ENCODE measurements around the gene TMEM134.

The TMEM134 gene

DNA sequence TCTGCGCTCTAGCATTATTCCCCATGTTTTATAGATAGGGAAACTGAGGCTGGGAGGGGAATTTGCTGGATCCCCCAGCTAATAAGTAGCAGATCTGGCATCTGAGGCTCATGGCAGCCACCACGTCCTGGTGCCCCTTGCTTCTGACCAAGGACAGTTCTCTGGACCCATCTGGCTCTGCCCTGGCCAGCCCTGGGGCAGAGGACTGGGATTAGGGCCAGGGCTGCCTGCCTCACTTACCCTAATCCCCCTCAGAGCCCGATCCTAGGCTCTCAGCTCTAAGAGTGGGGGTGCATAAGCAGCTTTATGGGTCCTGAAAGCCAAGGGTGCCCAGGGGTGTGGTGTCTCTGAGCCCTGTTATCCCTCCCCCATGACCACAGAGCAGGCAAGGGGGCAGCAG lies 14.0 kb downstream of the TMEM134 start, which contains the start of gene CABP4:
TSS of gene CABP4 (plus strand) at position 301 of the 400 bp plus-strand sequence. CDS start at position 371, 70 bp downstream.
- no peak for DNase-seq

DNA sequence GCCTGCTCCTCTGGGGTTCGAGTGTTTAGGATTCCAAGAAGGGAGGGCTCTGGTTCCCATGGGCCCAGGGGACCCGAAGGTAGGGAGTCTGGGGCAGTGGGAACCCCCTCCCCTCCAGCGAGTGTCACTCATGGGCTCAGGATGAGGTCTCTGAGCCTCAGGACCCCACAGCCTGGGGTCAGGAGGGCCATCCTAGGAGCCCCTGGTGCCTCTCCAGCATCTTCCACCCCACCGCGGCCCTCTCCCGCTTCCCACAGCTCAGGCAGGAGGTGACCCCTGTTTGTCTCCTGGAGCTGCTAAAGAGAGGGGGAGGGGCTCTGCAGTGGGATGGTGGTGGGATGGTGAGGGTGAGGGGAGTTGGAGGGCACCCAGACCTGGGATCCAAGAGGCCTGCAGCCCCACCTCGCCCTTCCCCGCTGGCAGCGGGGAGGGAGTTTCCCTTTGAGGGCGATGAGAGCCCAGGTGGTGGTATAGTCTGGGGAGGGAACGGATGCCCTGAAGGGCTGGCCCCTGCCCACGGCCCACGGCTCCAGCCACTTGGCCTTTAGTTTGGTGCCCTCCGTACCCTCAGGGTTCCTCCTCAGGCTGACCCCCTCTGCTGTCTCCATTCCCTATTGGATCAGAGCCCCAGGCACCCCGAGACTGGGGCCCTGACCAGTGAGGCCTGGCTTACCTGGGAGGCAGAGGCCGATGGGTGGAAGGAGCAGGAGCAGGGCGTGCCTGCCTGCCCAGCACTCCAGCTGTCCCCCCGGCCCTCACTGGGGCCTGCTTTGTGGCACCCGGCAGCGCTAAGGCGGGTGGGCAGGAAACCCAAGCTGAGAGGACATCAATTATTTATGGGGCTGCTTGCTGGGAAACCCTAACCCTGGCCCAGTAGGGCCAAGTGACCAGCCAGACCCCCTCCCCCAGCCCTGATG lies 15.0 kb downstream of the TMEM134 start:
- no peak for DNase-seq

DNA sequence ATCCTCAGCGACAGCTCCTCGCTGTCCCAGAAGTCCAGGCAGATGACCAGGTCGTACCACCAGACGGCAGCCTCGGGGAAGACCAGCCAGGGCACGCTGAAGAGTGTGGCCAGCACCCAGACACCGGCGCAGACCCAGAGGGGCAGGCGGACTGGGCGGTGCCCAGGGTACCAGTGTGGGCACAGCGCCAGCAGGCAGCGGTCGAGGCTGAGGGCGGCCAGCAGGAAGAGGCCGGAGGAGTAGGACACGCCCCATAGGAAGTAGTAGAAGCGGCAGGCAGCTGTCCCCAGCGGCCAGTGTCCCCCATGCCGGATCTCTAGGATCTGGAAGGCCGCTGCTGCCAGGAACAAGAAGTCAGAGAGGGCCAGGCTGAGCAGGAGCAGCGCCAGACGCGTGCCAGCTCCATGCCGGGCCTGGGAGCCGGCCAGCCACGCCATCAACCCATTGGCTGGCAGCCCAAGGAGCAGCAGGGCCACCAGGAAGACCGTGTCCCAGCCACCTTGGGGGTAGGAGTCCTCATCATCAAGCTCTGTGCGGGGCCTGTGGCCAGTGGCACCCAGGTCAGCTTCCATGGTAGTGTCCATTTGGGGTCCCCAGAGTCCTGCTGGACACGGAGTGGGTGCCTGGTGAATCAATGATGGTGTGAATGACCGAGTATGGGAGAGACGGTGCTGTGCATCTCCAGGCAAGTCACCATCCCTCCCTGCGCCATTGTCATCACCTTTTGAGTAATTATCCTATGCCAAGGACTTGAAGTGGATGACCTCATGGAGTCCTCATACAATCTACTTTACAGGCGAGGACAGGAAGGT lies 16.7 kb downstream of the TMEM134 start, which contains the start of gene GPR152:
TSS of gene GPR152 (minus strand) at position 589 of the 812 bp plus-strand sequence. CDS start at position 584, 5 bp downstream.
- DNase-seq = no peak

DNA sequence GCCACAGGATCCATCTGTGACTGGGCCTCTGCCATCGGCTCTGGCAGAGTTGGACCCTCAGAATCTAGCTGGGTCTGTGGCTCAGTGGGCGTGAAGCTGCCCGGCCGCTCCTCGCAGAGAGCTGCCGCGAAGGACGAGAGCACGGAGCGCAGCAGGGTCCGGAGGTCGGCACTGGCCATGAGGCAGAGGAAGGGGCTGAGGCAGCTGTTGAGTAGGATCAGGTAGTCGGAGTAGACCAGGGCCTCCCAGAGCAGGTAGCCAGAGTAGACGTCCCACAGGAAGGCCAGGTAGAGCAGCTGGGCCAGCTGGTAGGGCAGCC lies 17.4 kb downstream of the TMEM134 start:
- DNase-seq = no peak

DNA sequence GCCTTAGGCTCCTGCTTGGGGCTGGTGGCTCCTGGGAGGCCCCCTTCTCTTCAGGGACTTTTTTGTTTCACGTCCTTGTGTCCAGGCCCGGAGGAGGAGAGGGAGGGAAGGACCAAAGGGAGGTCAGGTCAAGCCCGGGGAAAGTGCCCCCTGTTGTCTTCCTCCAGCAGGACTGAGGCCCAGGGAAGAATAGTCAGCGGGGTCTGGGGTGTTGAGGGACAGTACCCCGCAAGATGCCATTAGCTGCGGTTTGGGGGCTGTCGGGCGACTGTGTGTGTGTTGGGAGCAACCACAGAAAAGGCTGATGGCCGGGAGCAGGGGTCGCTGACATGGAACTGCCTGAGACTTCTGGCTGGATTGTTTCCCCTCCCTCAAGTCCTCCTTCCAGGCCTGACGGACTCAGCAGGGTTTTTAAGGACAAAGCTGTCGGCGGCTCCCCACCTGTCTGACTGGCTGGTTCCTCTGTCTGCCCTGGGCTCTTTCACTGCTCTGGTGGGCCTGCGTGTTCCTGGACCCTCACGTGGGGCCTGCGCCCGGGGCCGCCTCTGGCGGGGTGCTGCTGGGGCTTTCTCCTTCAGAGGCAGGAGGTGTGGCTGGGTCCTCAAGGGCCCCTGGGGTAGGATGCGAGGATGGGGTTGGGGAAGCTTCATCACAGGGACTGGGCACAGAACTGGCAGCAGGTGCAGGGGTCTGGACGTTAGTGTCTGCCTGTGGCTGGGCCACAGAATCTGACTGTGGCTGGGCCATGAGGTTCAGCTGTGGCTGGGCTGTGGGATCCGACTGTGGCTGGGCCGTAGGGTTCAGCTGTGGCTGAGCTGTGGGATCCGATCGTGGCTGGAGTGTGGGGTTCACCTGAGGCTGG lies 18.0 kb downstream of the TMEM134 start:
- no peak for DNase-seq

DNA sequence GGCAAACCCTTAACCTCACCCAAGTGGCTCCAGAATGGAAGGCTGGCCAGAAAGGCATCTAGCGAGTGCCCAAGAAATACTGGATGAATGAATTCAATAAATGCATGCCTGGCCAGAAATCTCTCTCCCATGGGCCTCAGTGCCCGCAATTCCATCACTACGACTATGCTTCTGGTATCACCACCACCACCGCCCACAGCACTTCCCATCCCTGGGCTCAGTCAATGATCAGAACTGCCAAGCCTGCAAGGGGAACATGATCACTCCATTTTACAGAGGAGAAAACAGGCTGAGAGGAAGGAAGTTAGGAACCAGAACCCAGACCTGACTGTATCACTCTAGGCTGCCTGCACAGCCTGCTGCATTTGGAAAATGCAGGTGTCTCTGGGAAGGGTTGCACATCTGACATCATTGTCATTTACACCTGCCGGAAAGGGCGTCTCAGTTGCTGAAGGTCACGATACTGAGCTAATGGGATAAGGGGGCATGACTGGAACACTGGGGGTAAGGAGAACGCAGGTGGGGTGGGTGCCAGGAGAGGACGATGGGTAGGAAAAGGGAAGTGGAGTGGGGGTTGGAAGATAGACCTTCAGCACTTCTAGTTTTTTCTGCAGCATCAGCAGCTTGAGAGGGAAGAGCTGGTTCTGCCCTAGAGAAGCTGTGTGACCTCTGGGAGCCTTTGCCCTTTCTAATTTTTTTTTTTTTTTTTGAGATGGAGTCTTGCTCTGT lies 19.8 kb downstream of the TMEM134 start:
- no peak for DNase-seq

DNA sequence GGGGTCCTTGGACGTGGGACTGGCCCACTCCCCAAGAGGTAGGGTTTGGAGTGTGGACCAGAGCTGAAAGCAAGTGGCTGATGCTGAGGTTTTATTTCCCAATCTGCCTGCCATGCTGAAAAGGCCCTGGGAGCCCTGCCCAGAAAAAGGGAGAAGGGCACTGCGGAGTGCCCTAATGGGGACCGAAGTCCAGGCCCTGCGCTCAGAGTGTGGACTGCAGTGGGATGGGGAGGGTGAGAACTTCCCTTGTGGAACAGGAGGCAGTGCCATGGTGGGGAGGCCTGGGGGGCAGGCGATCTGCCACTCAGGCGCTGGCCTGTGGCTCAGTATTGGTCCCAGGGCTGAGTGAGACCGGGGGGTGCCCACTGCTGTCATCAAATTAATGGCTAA lies 20.8 kb downstream of the TMEM134 start:
- DNase-seq = no peak

DNA sequence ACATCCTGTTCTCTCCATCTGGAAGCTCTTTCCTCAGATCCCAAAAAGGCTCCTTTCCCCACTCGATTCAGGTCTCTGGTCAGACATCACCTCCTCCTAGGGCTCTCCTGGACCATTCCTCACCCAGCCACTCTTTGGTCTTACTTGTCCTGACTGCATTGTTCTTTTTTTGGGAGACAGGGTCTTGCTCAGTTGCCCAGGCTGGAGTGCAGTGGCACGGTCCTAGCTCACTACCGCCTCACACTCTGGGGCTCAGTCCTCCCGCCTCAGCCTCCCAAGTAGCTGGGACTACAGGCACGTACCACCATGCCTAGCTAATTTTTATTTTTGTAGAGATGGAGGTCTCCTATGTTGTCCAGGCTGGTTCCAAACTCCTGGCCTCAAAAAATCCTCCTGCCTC lies 23.5 kb downstream of the TMEM134 start:
- no peak for DNase-seq

DNA sequence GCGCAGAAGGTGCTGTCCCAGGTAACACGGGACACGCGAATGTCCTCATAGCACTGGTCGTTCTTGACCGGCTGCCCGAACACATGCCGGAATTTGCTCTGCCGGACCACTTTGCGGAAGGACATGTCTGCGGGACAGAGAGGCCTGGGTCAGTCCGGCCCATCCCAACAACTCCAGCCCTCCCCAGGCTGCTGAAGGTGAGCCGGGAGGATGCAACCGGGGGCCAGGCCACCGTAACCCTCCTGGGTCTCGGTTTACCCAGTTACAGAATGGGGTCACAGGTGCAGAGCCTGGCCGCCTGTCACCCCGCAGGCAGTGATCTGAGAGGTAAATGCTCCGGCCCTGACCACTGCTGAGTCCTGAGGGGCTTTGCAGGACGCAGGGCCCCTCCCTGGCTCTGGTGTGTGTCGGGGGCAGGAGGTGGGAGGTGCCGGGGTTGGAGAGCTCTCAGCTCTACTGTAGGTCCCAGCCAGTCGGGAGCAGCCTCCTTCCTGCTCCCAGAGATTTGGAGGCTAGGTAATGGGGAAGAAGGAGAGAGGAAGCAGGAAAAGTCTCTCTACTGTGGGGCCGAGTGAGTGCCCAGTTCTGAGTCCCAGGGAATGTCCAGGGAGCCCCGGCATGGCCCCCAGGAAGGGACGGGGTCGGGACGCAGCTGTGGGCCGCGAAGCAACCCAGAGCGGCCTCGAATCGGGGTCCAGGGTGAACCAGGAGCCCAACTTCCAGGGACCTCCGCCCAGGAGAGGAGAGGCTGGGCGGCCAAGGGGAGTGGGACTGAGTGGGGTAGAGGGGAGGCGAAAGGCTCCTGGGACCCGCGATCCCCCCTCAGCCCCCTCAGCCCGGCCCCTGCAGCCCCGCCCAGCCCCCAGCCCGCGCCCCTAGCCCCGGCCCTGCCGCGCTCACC lies 26.3 kb downstream of the TMEM134 start:
- no peak for DNase-seq

DNA sequence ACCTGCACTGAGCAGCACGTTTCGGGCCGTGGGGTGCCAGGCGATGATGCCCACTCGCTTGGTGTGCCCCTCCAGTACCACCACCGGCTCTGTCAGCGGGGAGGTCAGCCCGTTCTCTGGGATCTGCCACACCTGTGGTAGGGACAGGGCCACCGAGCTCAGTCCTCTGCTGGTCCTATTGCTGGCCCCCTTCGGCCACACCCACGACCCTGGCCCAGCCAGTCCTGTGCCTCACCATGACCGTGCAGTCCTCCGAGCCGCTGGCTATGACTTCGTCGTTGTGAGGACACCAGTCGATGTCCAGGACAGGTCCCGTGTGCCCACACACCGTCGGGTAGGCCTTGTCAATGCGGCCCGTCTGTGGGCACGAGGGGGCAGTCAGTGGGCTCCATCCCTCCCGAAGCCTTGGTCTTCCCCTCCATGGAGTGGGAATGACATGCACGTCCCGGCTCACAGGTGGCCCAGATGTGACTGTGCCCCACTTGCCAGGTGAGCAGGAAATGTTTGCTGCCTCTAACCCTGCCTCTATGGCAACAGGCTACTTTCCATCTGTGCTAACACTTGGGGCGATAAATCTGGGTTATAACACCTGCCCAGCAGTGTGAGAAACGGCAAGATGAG lies 27.2 kb downstream of the TMEM134 start:
- no peak for DNase-seq

DNA sequence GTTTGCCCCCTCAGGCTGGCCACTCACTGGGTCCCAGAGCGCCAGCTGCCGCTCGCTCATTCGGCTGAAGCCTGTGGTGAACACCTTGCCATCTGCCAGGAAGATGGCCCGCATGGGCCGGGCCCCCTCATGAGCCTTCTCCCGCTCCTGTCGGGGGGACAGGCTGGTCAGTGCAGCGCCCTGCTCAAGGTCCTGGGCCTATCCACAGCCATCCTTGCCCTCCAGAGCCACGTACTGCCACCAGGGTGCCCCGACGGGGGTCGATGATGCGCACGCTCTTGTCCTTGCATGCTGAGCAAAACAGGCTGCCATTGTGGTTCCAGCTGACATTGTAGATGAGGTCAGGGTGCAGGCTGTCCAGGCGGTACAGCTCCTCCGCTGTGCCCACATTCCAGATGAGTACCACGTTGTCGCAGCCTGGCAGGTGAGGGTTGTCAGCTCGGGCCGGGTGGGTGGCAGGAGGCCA lies 27.9 kb downstream of the TMEM134 start:
- DNase-seq = no peak

DNA sequence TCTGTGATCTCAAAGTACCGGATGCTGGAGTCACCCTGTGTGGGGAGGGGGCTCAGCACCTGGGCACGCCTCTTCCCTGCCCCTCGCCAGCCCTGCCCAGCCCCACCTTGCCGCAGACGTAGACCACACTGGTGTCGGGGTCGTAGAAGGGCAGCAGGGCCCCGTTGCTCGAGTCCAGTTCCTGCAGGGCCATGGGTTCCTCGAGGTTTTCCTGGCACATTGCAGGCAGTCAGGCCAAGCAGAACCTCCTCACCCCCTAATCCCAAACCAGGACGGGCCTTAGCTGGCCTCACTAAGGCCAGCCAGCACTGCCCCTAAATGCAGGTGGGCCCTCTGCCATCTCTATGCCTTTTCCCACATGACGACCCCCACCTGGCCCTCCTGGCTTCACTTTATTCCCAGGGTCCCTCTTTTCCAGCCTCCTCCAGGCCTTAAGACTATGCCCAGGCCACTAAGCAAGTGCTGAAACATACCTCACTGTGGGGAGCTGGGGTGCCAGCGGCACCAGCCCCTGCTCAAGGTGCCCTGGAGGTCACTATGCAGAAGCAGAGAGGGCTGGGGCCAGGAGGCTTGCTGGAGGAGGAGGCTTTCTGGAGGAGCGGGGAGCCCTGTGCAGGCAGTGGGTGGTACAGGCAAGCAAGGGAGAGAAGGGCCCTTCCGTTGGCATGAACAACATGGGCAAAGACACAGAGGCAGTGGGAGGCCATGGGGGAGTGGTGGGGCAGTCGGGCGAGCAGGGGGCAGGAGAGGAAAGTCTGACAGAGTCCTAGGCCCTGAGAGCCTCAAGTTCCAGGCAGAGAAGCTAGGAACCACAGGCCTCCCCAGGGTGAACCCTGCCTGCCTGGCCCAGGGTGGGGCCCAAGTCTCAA lies 28.6 kb downstream of the TMEM134 start:
- DNase-seq = no peak

DNA sequence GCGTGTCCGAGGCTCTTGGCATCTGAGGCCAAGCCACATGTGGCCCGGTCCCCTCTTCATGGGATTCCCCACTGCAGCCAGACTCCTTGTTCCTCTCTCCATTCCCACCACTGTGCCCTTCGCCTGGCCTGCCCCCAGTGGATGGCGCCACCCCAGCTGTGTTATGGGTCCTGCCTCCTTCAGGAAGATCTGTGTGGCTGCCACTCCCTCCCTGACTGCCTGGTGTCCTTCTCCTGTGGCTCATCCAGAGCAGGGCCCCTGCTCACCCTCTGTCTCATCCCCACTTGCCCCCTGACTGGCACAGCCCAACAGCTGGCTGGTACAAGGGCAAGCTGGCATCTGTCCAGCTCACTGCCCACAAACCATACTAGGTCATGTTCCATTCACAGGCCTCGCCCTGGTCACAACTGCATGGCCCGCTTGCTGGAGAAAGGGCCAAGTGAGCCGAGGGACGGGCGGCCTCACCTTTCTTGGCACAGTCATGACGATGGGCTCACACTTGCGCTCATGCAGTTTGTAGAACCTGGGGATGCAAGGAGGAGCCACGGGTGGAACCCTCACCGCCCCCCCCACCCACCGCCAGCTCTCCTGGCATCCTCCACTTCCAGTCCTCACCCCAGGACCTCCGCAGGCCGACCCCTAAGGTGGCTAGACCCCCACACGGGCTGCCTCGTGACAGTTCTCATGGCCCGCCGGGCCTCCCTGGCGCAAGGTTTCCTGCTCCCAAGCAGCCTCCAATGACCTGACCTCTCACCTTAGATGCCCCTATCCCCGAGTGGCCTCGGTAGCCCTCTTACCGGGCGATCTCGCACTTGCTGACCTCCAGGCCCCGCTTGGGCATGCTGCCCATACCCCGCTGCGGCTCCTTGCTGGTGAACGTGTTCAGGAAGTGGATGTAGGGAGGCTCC lies 29.5 kb downstream of the TMEM134 start:
- no peak for DNase-seq

DNA sequence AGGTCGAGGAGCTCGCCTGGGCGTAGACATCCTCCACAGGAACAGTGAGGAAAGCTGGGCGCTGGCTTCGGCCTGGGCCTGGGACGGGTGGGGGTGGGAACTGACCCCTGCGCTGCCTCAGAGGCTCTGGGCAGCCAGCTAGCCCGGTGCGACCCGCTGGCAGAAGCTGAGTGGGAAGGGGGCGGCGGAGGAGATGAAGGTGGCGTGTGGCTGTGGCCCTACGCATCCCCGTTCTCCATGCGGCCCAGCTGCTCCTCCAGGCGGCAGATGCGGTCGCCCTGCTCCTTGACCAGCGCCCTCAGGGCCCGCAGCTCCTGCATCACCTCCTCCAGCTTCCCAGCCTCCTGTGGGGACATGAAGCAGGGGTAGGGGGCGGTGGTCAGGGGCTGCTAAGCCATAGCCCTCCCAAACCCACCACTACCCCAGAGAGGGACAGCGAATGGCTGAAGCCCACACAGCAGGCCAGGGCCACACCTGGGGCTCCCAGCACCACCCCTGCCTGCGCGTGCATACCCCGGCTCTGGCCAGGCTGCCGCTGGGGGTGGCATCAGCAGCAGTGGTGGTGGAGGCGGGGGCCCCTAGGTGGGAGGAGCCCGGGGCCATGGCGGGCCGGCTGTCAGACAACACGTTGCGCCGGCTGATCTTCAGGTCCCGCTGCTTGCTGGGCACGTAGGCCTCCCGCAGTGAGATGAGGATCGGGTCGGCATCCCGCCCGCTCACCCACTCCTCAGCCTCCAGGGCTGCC lies 30.7 kb downstream of the TMEM134 start:
- no peak for DNase-seq

DNA sequence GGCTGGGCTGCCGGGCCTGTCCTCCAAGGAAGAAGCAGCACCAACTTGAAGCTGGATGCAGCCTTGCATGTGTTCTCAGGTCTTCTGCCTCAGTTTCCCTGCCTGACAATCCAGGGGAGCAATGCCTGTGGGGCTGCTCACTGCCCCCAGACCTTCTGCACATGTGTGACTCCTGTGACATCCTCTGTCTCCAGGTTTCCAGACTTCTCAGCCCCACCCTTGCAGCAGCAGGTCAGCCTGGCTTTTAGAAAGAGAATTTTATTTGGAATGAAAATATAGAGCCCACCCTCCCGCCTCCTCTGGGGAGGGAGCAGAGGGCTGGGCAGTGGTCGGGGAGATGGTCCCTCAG lies 31.3 kb downstream of the TMEM134 start:
- no peak for DNase-seq

DNA sequence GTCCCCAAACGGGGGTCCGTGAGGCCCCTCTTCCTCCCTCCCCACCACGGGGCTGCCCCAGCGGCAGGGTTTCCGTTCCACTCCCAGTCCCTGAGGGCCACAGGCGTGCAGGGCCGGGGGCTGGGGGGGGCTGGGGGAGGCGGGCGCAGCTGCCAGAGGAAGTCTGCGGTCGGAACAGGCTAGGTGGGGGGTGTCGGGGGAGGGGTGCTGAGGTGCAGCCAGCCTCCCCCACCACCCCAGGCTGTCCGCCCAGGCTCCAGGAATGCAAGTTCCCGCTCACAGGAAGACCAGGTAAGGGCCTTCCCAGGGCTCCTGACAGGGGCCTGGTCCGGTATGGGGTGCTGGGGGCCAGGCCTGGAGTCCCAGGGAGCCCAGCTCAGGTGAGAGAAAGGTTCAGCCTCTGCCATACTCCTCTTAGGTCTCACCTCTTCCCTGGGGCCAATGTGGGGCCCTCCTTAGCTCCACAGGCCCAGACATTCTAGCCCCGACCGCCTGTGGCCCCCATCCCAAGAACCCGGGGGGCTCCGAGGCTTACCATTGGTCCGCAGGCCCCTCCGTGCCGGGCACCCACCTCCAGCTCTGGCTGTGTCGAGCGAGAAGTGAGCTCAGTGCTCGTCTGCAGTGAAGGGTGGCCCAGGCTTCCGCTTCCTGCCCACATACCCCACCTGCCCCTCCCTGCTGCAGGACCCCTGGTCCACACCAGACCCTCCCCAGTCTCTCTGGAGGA lies 31.8 kb downstream of the TMEM134 start, which contains the start of gene PTPRCAP:
TSS of gene PTPRCAP (minus strand) at position 601 of the 727 bp plus-strand sequence. CDS start at position 538, 63 bp downstream.
- DNase-seq = no peak
